H1 (cell line): ENCODE results near the gene PCGF6. TPM values are rescaled to one million over a fixed set of nuclear protein-coding genes. Genes with fewer than 3 reads are reported as not detected.

Source experiments
- FOSL1 ChIP-seq: IDR thresholded peaks from 2 replicates; pipeline ENCODE4 v1.6.1; 2011; ENCODE audit warnings: mild to moderate bottlenecking, low read depth, low read length, moderate library complexity; ENCODE audit not compliant: insufficient read depth
- SP2 ChIP-seq: IDR thresholded peaks from 2 replicates; pipeline ENCODE4 v1.6.1; 2012; ENCODE audit warnings: mild to moderate bottlenecking, low read length, inconsistent platforms
- polyA plus RNA-seq, 7 experiments: library from polyadenylated mRNA; depleted of rRNA in 3 of 7; stranded (reverse) in 5 of 7; unstranded in 2 of 7; fragments of >200 nt in 5 of 7; fragments of 200-250 nt in 2 of 7; gene quantifications; 1 replicate in 5 of 7; 2 replicates in 1 of 7; 4 replicates in 1 of 7; pipeline versions ENCODE4 v1.2.1 to v1.2.3, GENCODE V29; 2011 to 2013; ENCODE audit warnings: missing spikeins in 2 of 7, mixed read lengths in 2 of 7
- total RNA-seq: library from RNA; stranded (reverse); fragmentation: NEBNext Ultra II Directional; extraction: Animal tissue kit (Norgen Biotek cat#: 25700); gene quantifications from 2 replicates; pipeline ENCODE4 v1.2.1, GENCODE V29; 2021
- TF ChIP-seq, protein P1 (sequence below): IDR thresholded peaks from 2 replicates; pipeline ENCODE4 v1.6.1; 2011; ENCODE audit warnings: low read length, improper control_type of control experiment
- TF ChIP-seq, protein P2 (sequence below): fragments of 300-600 bp; sonication (generic); IDR thresholded peaks from 2 replicates; pipeline ENCODE4 v1.7.1; 2012; ENCODE audit warnings: low read length, moderate library complexity, mild to moderate bottlenecking, inconsistent platforms; ENCODE audit not compliant: insufficient replicate concordance

PCGF6 gene
- total and polyA plus RNA-seq, 2 of the 8 experiments (the other 6 are each of a cell fraction or from before 2014, with no cell fraction given): 6.9 to 18.6 TPM

- TF ChIP-seq, protein P1, sequence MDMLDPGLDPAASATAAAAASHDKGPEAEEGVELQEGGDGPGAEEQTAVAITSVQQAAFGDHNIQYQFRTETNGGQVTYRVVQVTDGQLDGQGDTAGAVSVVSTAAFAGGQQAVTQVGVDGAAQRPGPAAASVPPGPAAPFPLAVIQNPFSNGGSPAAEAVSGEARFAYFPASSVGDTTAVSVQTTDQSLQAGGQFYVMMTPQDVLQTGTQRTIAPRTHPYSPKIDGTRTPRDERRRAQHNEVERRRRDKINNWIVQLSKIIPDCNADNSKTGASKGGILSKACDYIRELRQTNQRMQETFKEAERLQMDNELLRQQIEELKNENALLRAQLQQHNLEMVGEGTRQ: no peak
- TF ChIP-seq SP2 (no peak), FOSL1 (no peak)
- TF ChIP-seq, protein P2, sequence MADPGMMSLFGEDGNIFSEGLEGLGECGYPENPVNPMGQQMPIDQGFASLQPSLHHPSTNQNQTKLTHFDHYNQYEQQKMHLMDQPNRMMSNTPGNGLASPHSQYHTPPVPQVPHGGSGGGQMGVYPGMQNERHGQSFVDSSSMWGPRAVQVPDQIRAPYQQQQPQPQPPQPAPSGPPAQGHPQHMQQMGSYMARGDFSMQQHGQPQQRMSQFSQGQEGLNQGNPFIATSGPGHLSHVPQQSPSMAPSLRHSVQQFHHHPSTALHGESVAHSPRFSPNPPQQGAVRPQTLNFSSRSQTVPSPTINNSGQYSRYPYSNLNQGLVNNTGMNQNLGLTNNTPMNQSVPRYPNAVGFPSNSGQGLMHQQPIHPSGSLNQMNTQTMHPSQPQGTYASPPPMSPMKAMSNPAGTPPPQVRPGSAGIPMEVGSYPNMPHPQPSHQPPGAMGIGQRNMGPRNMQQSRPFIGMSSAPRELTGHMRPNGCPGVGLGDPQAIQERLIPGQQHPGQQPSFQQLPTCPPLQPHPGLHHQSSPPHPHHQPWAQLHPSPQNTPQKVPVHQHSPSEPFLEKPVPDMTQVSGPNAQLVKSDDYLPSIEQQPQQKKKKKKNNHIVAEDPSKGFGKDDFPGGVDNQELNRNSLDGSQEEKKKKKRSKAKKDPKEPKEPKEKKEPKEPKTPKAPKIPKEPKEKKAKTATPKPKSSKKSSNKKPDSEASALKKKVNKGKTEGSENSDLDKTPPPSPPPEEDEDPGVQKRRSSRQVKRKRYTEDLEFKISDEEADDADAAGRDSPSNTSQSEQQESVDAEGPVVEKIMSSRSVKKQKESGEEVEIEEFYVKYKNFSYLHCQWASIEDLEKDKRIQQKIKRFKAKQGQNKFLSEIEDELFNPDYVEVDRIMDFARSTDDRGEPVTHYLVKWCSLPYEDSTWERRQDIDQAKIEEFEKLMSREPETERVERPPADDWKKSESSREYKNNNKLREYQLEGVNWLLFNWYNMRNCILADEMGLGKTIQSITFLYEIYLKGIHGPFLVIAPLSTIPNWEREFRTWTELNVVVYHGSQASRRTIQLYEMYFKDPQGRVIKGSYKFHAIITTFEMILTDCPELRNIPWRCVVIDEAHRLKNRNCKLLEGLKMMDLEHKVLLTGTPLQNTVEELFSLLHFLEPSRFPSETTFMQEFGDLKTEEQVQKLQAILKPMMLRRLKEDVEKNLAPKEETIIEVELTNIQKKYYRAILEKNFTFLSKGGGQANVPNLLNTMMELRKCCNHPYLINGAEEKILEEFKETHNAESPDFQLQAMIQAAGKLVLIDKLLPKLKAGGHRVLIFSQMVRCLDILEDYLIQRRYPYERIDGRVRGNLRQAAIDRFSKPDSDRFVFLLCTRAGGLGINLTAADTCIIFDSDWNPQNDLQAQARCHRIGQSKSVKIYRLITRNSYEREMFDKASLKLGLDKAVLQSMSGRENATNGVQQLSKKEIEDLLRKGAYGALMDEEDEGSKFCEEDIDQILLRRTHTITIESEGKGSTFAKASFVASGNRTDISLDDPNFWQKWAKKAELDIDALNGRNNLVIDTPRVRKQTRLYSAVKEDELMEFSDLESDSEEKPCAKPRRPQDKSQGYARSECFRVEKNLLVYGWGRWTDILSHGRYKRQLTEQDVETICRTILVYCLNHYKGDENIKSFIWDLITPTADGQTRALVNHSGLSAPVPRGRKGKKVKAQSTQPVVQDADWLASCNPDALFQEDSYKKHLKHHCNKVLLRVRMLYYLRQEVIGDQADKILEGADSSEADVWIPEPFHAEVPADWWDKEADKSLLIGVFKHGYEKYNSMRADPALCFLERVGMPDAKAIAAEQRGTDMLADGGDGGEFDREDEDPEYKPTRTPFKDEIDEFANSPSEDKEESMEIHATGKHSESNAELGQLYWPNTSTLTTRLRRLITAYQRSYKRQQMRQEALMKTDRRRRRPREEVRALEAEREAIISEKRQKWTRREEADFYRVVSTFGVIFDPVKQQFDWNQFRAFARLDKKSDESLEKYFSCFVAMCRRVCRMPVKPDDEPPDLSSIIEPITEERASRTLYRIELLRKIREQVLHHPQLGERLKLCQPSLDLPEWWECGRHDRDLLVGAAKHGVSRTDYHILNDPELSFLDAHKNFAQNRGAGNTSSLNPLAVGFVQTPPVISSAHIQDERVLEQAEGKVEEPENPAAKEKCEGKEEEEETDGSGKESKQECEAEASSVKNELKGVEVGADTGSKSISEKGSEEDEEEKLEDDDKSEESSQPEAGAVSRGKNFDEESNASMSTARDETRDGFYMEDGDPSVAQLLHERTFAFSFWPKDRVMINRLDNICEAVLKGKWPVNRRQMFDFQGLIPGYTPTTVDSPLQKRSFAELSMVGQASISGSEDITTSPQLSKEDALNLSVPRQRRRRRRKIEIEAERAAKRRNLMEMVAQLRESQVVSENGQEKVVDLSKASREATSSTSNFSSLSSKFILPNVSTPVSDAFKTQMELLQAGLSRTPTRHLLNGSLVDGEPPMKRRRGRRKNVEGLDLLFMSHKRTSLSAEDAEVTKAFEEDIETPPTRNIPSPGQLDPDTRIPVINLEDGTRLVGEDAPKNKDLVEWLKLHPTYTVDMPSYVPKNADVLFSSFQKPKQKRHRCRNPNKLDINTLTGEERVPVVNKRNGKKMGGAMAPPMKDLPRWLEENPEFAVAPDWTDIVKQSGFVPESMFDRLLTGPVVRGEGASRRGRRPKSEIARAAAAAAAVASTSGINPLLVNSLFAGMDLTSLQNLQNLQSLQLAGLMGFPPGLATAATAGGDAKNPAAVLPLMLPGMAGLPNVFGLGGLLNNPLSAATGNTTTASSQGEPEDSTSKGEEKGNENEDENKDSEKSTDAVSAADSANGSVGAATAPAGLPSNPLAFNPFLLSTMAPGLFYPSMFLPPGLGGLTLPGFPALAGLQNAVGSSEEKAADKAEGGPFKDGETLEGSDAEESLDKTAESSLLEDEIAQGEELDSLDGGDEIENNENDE: no peak
Observed at GRCh38 chr10:103367379-103367781, 16.4 kb upstream of the PCGF6 start (continued).
